ENCODE results near the gene OR7G2. TPM values are rescaled to one million over a fixed set of nuclear protein-coding genes. Genes with fewer than 3 reads are reported as not detected.

OR7G2 gene
- total RNA-seq, 1 experiment from 2014 or later = not detected

GRCh38 chr19:9078651-9079050 is 28.6 kb downstream of the OR7G2 start:
- DNase-seq = no peak
- Histone ChIP-seq H3K27ac (ENCODE audit: insufficient read length, low read depth, low read length) (no peak overlapping the region), H2AK5ac (ENCODE audit: insufficient read length, low read length) (no peak overlapping the region), H4K91ac (ENCODE audit: insufficient read length, low read depth, low read length) (no peak overlapping the region), H4K20me1 (ENCODE audit: control insufficient read depth, insufficient read depth, insufficient read length) (no peaks in the 10 kb centered on the region), H2AFZ (ENCODE audit: low read length) (no peak overlapping the region), H3K23me2 (ENCODE audit: insufficient read length, low read depth, low read length, poor library complexity, severe bottlenecking) (no peaks in the 10 kb centered on the region), H3K4ac (ENCODE audit: low read depth, low read length) (no peak overlapping the region), H3K9ac (ENCODE audit: extremely low read depth, insufficient read length, low read length) (no peak overlapping the region), H2BK120ac (ENCODE audit: low read depth, low read length, poor library complexity, severe bottlenecking) (no peak overlapping the region), H4K5ac (ENCODE audit: insufficient read length, low read depth, low read length) (no peak overlapping the region), H3K56ac (ENCODE audit: insufficient read length, low read depth, low read length) (no peak overlapping the region), H3K4me2 (ENCODE audit: insufficient read depth, insufficient read length, low read length) (no peak overlapping the region), H4K8ac (replicated peaks; ENCODE audit: insufficient read length, low read depth, low read length) (no peak overlapping the region), H3K9me3 (ENCODE audit: control insufficient read depth, low read depth, low read length) (no peaks in the 10 kb centered on the region), H2BK5ac (ENCODE audit: insufficient read length, low read length) (no peak overlapping the region), H2BK12ac (ENCODE audit: insufficient read length, low read depth, low read length) (no peak overlapping the region), H3K14ac (ENCODE audit: insufficient read depth, low read length) (no peak overlapping the region), H2BK15ac (ENCODE audit: low read depth, low read length) (no peak overlapping the region), H3K4me1 (ENCODE audit: insufficient read depth, low read length) (peaks cover 4% of the 10 kb centered on the region; the same call in 1 of the 2 replicates), H3K23ac (ENCODE audit: insufficient read length, low read depth, low read length) (no peak overlapping the region), H2BK20ac (ENCODE audit: low read depth, low read length, poor library complexity, severe bottlenecking) (no peak overlapping the region), H3K79me2 (ENCODE audit: insufficient read depth, low read length) (no peaks in the 10 kb centered on the region), H3K27me3 (ENCODE audit: insufficient read depth, low read length) (no peaks in the 10 kb centered on the region), H3K18ac (ENCODE audit: insufficient read length, low read depth, low read length) (no peak overlapping the region), H3T11ph (ENCODE audit: low read length) (no peak overlapping the region), H3K79me1 (ENCODE audit: insufficient read depth, low read depth, low read length, poor library complexity, severe bottlenecking) (no peaks in the 10 kb centered on the region)
- peaks cover 29 to 33% of the 10 kb centered on the region in 2 experiments for H3K4me1 Mint-ChIP-seq
- no peak for TF ChIP-seq CTCF (conservative IDR thresholded peaks at IDR 0.05)
- H3K4me3 Mint-ChIP-seq = no peak overlapping the region
- H3K36me3 Mint-ChIP-seq (ENCODE audit: insufficient read depth in 1 of 3, low read depth in 3 of 3) = no peaks in the 10 kb centered on the region
- no peaks in the 10 kb centered on the region for H3K27me3 Mint-ChIP-seq (ENCODE audit: low read depth)
- no peak overlapping the region for H3K27ac Mint-ChIP-seq
- no CpG with 5 or more reads among the region's 4 CpGs for WGBS (ENCODE audit: extremely low coverage, insufficient read length, low lambda C conversion rate)
- no peaks in the 10 kb centered on the region for H3K9me3 Mint-ChIP-seq
